Natural killer cell (primary cell): ENCODE results near the gene SLC8B1. TPM values are rescaled to one million over a fixed set of nuclear protein-coding genes. Genes with fewer than 3 reads are reported as not detected.

Experiments used
- ATAC-seq, 3 donors: fragments of 150-1000 bp in 2 of 3; fragments of 200-7000 bp in 1 of 3; cut with Tn5 transposase; 1 replicate in 1 of 3; 2 replicates in 2 of 3; pipeline ENCODE4 v1.10.0; 2021; ENCODE audit warnings: mild to moderate bottlenecking in 2 of 3, moderate library complexity in 2 of 3
- DNase-seq, 2 donors: peaks; one replicate each; pipeline versions ENCODE4 v3.0.0 to v3.0.0-alpha.2; 2013 to 2021; ENCODE audit warnings: mixed read lengths in 1 of 2
- H3K27ac ChIP-seq: one replicate; pipeline ENCODE4 v1.5.1; 2013; ENCODE audit warnings: mild to moderate bottlenecking, low read length
- H3K27me3 ChIP-seq: one replicate; pipeline ENCODE4 v1.6.1; 2013; ENCODE audit warnings: low read length; ENCODE audit not compliant: control insufficient read depth, insufficient read depth
- H3K36me3 ChIP-seq: one replicate; pipeline ENCODE4 v1.6.1; 2013; ENCODE audit warnings: low read length; ENCODE audit not compliant: control insufficient read depth, insufficient read depth
- H3K4me1 ChIP-seq: one replicate; pipeline ENCODE4 v1.6.1; 2013; ENCODE audit warnings: low read length; ENCODE audit not compliant: control insufficient read depth, insufficient read depth
- H3K4me3 ChIP-seq: one replicate; pipeline ENCODE4 v1.5.1; 2013; ENCODE audit warnings: low read length
- H3K9me3 ChIP-seq: one replicate; pipeline ENCODE4 v1.6.1; 2013; ENCODE audit warnings: low read length; ENCODE audit not compliant: control insufficient read depth, insufficient read depth
- H3K27ac Mint-ChIP-seq, 2 donors: one replicate each; pipeline ENCODE4 v1.8.0; 2022; ENCODE audit warnings: mild to moderate bottlenecking in 2 of 2, mixed read lengths in 2 of 2, moderate library complexity in 1 of 2
- H3K27me3 Mint-ChIP-seq, 2 donors: one replicate each; pipeline ENCODE4 v1.8.0; 2022; ENCODE audit warnings: low read depth in 2 of 2, mixed read lengths in 2 of 2
- H3K36me3 Mint-ChIP-seq: one replicate; pipeline ENCODE4 v1.8.0; 2022; ENCODE audit warnings: mixed read lengths
- H3K4me1 Mint-ChIP-seq, 2 donors: one replicate each; pipeline ENCODE4 v1.8.0; 2022; ENCODE audit warnings: mixed read lengths in 2 of 2
- H3K4me3 Mint-ChIP-seq: one replicate; pipeline ENCODE4 v1.8.0; 2022; ENCODE audit warnings: mild to moderate bottlenecking, moderate library complexity, mixed read lengths
- H3K9me3 Mint-ChIP-seq, 2 donors: one replicate each; pipeline ENCODE4 v1.8.0; 2022; ENCODE audit warnings: mixed read lengths in 2 of 2
- CTCF ChIP-seq: fragments of 200-600 bp; IDR thresholded peaks from one replicate; pipeline ENCODE4 v1.8.0; 2022; ENCODE audit warnings: antibody characterized with exemption
- WGBS: methylation state at CpG from one replicate; pipeline ENCODE4 v1.1.7; 2013; ENCODE audit warnings: missing lambda C conversion rate; ENCODE audit not compliant: insufficient coverage; 5-methylcytosine and 5-hydroxymethylcytosine counted together
- intact Hi-C: fragments of 100-400 bp; cut with micrococcal nuclease; formaldehyde crosslinking; loops from one replicate; pipeline ENCODE4 v1.14.2; 2022
- total RNA-seq, 4 donors: library from RNA; stranded (reverse); fragments of 120-200 nt in 1 of 4; gene quantifications; one replicate each; pipeline versions ENCODE4 v1.2.3 to v1.2.4, GENCODE V29; 2013 to 2022

The SLC8B1 gene
- total RNA-seq, 3 donors from 2014 or later (not counting 1 experiment from before 2014, with no cell fraction given): 26.1 to 34.4 (median 31.2) TPM

- Histone ChIP-seq H3K36me3 (peaks cover 2% of the 10 kb centered on the region), H3K4me3 (no peak overlapping the region), H3K27ac (no peak overlapping the region), H3K9me3 (no peaks in the 10 kb centered on the region), H3K27me3 (no peaks in the 10 kb centered on the region), H3K4me1 (no peaks in the 10 kb centered on the region)
- H3K9me3 Mint-ChIP-seq: no peaks in the 10 kb centered on the region
- DNase-seq: no peak
- no peak for TF ChIP-seq CTCF
- WGBS: 98% methylated on average over 6 of the region's 6 CpGs
- intact Hi-C loops: no loop called here
- H3K27me3 Mint-ChIP-seq: no peaks in the 10 kb centered on the region
- no peak overlapping the region for H3K4me3 Mint-ChIP-seq
- no peak for ATAC-seq
- peaks cover 0 to 16% of the 10 kb centered on the region in 2 donors for H3K4me1 Mint-ChIP-seq
- no peak overlapping the region for H3K27ac Mint-ChIP-seq
- H3K36me3 Mint-ChIP-seq: no peaks in the 10 kb centered on the region
Measured at GRCh38 chr12:113369391-113369985, 34.6 kb upstream of the SLC8B1 start.

GRCh38 chr12:113368331-113368730 lies 33.4 kb upstream of the SLC8B1 start:
- peaks cover 0 to 21% of the 10 kb centered on the region in 2 donors for H3K4me1 Mint-ChIP-seq
- DNase-seq (no peak), ATAC-seq (no peak)
- TF ChIP-seq CTCF: no peak
- Histone ChIP-seq H3K27me3 (no peaks in the 10 kb centered on the region), H3K36me3 (peaks cover 2% of the 10 kb centered on the region), H3K4me1 (no peaks in the 10 kb centered on the region), H3K27ac (no peak overlapping the region), H3K9me3 (no peaks in the 10 kb centered on the region), H3K4me3 (no peak overlapping the region)
- no peaks in the 10 kb centered on the region for H3K36me3 Mint-ChIP-seq
- no peak overlapping the region for H3K4me3 Mint-ChIP-seq
- H3K9me3 Mint-ChIP-seq: no peaks in the 10 kb centered on the region
- no peaks in the 10 kb centered on the region for H3K27me3 Mint-ChIP-seq
- no peak overlapping the region for H3K27ac Mint-ChIP-seq
- 94% methylated on average over 4 of the region's 4 CpGs for WGBS
- intact Hi-C loops: no loop called here

- peaks cover 0 to 22% of the 10 kb centered on the region in 2 donors for H3K4me1 Mint-ChIP-seq
- H3K9me3 Mint-ChIP-seq: no peaks in the 10 kb centered on the region
- no peak for DNase-seq
- Histone ChIP-seq H3K36me3 (no peaks in the 10 kb centered on the region), H3K27ac (no peak overlapping the region), H3K27me3 (no peaks in the 10 kb centered on the region), H3K4me3 (no peak overlapping the region), H3K4me1 (no peaks in the 10 kb centered on the region), H3K9me3 (no peaks in the 10 kb centered on the region)
- intact Hi-C loops: no loop called here
- H3K27me3 Mint-ChIP-seq: no peaks in the 10 kb centered on the region
- no peak for ATAC-seq
- TF ChIP-seq CTCF: no peak
- no peak overlapping the region for H3K27ac Mint-ChIP-seq
- no peak overlapping the region for H3K4me3 Mint-ChIP-seq
- no peaks in the 10 kb centered on the region for H3K36me3 Mint-ChIP-seq
- 91% methylated on average over 3 of the region's 4 CpGs for WGBS
Measured at GRCh38 chr12:113366827-113367226, 31.9 kb upstream of the SLC8B1 start.
